ENCODE data around the gene QRFPR. TPM values are rescaled to one million over a fixed set of nuclear protein-coding genes. Genes with fewer than 3 reads are reported as not detected.

Gene QRFPR
- total and polyA plus RNA-seq, 4 donors: not detected

DNA sequence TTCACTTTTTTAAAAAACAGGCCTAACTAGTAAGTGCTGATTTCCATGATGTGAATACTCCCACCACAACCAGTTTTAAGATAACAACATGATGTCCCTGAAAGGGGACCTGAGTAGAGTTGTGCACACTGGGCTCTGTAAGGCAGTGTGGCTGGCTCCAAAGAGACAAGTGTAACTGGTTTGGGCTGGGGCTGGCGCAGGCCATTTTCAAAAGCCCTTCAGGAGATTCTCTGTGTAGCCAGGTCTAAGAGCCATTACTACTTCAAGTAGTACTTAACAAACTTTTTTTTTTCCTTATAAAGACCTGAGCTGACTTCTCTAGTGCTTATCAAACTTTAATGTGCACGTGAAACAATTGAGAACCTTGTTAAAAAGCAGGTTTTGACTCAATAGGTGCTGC lies 4.3 kb downstream of the QRFPR start:
- Histone ChIP-seq H3K9ac (ENCODE audit: low read depth in 1 of 2, low read length in 2 of 2) (no peak overlapping the region), H3K4me1 (ENCODE audit: control insufficient read depth in 4 of 4, insufficient read depth in 4 of 4, low read length in 3 of 4) (peaks cover 0 to 7% (median 5%) of the 10 kb centered on the region in 4 donors), H3K4me3 (ENCODE audit: low read depth in 1 of 3, low read length in 3 of 3) (no peak overlapping the region), H3K27me3 (ENCODE audit: control insufficient read depth in 4 of 4, insufficient read depth in 4 of 4, low read length in 3 of 4) (peaks cover 0 to 12% (median 3%) of the 10 kb centered on the region in 4 donors), H3K27ac (ENCODE audit: low read depth in 1 of 2, low read length in 2 of 2) (no peak overlapping the region), H3K9me3 (ENCODE audit: control insufficient read depth in 4 of 4, low read length in 3 of 4) (no peaks in the 10 kb centered on the region), H3K36me3 (ENCODE audit: control insufficient read depth in 4 of 4, insufficient read depth in 3 of 4, low read depth in 1 of 4, low read length in 3 of 4) (no peaks in the 10 kb centered on the region)
- TF ChIP-seq REST (IDR thresholded peaks at IDR 0.05): no peak
- TF ChIP-seq RXRA (IDR thresholded peaks at IDR 0.05): no peak
- no peak for TF ChIP-seq FOXA1 (IDR thresholded peaks at IDR 0.05)
- TF ChIP-seq YY1 (IDR thresholded peaks at IDR 0.05): no peak
- TF ChIP-seq HNF4G (IDR thresholded peaks at IDR 0.05): no peak
- no peak for TF ChIP-seq ZBTB33 (IDR thresholded peaks at IDR 0.05)
- no peak for TF ChIP-seq SP1 (IDR thresholded peaks at IDR 0.05)
- TF ChIP-seq GABPA (IDR thresholded peaks at IDR 0.05 in 1 of 2, conservative IDR thresholded peaks at IDR 0.05 in 1 of 2): no peak
- TF ChIP-seq JUND (IDR thresholded peaks at IDR 0.05): no peak
- no peak for TF ChIP-seq HNF4A (conservative IDR thresholded peaks at IDR 0.05)
- TF ChIP-seq, protein P1, sequence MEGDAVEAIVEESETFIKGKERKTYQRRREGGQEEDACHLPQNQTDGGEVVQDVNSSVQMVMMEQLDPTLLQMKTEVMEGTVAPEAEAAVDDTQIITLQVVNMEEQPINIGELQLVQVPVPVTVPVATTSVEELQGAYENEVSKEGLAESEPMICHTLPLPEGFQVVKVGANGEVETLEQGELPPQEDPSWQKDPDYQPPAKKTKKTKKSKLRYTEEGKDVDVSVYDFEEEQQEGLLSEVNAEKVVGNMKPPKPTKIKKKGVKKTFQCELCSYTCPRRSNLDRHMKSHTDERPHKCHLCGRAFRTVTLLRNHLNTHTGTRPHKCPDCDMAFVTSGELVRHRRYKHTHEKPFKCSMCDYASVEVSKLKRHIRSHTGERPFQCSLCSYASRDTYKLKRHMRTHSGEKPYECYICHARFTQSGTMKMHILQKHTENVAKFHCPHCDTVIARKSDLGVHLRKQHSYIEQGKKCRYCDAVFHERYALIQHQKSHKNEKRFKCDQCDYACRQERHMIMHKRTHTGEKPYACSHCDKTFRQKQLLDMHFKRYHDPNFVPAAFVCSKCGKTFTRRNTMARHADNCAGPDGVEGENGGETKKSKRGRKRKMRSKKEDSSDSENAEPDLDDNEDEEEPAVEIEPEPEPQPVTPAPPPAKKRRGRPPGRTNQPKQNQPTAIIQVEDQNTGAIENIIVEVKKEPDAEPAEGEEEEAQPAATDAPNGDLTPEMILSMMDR (IDR thresholded peaks at IDR 0.05; ENCODE audit: low read depth, low read length, missing input control): no peak
- TF ChIP-seq FOXA2 (IDR thresholded peaks at IDR 0.05): no peak
- TF ChIP-seq, protein P2, sequence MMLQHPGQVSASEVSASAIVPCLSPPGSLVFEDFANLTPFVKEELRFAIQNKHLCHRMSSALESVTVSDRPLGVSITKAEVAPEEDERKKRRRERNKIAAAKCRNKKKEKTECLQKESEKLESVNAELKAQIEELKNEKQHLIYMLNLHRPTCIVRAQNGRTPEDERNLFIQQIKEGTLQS (IDR thresholded peaks at IDR 0.05): no peak
- TF ChIP-seq, protein P3, sequence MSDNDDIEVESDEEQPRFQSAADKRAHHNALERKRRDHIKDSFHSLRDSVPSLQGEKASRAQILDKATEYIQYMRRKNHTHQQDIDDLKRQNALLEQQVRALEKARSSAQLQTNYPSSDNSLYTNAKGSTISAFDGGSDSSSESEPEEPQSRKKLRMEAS (IDR thresholded peaks at IDR 0.05): no peak
- TF ChIP-seq TAF1 (conservative IDR thresholded peaks at IDR 0.05): no peak
- no peak for TF ChIP-seq EGR1 (IDR thresholded peaks at IDR 0.05; ENCODE audit: low read depth in 2 of 2)
- no peak for TF ChIP-seq RAD21 (IDR thresholded peaks at IDR 0.05)
- TF ChIP-seq NR2F2 (IDR thresholded peaks at IDR 0.05): no peak
- WGBS: 81% methylated on average over 2 of the region's 2 CpGs
- DNase-seq (ENCODE audit: low spot score): no peak
